GM21381 (cell line): ENCODE measurements around the gene PDCD6IP.

Experiments
- ATAC-seq: cut with Tn5 transposase; IDR thresholded peaks from one replicate; pipeline ENCODE4 v1.9.1; 2021; ENCODE audit warnings: mild to moderate bottlenecking, moderate library complexity; ENCODE audit not compliant: unreplicated experiment

PDCD6IP gene

DNA sequence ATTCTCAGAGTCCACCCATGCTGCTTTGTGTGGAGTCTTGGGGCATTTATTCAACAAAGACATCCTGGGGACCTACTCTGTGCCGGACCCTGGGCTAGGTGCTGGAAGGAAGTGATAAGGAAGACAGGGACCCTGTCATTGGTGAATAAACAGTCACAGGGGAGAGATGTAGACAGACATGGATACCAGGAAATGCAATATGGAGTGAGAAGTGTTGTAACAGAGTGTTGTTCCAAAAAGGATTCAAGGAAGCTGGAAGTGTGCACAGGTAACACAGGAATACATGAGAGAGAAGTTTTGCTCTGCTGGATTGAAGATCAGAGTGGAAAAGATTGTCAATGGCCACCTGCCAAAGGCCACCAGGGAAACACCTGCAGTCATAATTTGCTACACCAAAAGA is 89.0 kb downstream of the PDCD6IP start:
- ATAC-seq = no peak

DNA sequence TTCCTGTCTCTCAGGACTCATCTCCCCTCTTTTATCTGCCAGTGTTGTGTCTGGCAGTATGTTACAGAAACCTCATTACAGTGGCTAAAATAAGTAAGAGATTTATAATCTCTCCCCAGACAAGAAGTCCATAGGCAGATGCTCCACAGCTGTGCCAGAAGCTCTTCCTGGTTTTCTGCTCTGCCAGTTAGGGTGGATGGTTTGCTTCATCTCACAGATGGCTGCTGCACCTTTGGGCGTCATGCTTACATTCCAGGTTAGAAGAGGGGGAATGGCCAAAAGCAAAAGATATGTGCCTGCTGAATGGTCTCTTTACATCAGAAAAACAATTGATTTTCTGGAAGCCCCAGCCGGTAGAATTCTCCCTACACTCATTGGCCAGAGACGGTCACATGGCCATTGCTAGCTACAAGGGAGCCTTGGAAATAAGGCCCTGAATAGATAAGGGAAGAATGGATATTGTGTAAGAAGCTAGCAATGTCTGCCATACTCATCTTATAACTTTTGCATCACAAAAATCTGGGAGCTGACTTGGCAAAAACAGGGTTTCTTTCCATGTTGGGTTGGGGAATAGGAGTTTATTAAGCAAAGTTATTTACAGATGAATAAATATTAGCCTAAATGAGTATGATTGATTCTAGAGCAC is 91.1 kb downstream of the PDCD6IP start:
- ATAC-seq = no peak

DNA sequence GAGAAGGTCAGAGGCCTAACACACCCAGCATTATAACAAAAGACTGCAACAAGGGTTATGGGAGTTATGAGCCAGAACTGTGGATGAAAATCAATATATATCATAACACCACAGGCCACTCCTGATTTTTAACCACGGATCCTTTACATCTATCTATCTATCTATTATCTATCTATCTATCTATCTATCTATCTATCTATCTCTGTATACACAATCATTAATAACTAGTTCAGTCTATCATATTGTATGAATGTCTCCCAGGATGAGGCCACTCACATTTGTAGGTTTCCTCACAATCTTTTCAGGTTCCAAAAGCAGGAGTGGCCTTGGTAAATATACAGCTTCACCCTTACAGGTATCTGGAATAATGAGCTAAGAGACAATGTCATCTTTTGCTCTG is 94.2 kb downstream of the PDCD6IP start:
- no peak for ATAC-seq

DNA sequence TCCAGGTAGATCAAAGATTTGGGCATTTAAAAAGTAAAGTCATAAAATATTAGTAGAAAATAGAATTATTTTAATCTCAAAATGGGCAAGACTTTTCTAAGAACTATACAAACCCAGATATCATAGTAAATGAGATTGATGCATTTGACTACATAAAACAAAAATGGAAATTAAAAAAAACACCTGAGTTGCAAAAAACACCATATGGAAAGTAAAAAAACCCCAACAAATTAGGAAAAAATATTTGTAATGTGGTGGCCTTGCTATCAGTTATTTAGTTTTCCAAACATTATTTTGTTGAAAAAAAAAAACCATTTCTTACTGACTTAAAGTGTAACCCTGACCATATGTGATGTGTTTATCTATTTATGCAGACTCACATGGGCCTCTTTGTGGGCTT is 97.2 kb downstream of the PDCD6IP start:
- ATAC-seq = no peak

DNA sequence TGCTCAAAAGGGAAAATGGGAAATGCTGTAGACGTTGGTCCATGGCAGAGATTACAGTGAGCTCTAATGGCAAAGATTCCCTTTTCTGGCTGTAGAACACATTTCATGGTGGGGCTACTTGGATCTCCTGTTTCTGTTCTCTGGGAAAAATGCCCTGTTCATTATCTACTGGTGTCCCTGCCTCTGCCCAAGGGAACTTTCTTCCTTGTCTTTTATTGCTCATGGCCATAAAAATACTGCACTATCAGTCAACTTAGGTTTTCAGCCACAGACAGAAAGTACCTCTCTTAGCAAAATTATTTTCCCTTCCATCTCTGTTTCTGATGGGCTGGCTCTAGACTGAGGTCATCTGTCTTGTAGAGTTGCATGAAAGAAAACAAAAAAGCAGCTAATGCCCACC is 98.9 kb downstream of the PDCD6IP start:
- ATAC-seq = no peak

DNA sequence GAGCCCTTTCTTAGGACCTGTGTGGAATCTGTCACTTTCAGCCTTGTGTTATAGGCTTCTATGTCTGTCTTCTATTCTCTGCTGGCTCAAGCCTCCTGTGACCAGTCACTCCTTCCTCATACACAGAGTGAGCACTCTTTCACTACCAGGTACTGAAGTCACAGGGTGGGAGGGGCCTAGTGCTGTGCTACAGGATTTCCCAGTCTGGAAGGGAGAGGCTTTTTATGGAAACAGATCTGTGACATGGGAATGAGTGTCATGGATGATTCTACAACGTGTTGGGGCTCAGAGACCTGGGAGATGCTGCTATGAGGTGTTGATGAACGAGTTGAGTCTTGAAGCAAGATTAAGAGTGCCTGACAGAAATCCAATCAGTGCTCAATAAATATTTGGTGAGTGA is 100.5 kb downstream of the PDCD6IP start:
- no peak for ATAC-seq

DNA sequence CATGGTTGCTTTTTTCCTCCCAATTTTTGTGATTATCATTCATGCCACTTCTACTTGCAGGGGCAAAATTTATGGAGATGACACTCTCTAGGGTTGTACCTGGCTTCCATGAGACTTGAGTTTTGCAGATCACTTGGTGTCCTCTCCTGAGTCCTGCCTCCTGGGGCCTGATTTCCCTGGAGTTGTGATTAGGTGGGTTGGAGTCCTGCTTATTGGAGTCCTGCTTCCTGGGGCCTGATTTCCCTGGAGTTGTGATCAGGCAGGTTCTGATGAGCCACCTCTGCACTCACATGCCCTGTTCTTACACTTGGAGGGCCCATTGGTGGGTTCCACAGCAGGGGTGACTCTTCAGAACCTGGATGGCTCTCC is 102.0 kb downstream of the PDCD6IP start:
- ATAC-seq = no peak

DNA sequence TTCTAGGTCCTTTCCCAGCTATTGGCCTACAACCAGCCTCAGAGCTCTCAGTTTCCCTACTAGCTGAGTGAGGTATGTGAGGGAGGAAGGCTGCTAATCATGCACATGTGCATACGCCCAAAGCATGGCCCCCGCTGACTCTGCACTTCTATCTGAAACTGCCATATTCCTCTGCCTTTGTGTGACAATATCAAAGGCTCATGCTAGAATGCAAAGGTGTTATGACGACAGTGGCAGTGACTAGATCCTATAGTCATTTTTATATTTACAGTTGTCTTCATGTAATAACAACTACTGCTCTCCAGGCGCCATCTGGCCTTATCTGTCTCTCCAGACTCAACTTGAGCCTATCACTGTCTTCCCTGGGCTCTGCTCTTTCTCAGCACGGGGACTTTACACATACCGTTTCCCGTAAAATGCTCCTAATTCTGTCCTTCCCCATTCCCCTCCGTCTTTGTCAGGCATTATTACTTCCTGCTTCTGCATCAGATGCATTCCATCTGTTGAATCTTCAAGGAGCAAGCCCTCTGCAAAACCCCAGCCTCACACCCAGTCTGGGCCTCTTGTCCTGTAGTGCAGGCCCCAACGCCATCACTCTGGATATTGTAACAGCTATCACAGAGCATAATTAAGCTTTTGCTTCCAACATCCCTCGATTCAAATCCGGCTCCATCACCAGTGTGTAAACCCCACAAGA is 102.5 kb downstream of the PDCD6IP start:
- no peak for ATAC-seq

DNA sequence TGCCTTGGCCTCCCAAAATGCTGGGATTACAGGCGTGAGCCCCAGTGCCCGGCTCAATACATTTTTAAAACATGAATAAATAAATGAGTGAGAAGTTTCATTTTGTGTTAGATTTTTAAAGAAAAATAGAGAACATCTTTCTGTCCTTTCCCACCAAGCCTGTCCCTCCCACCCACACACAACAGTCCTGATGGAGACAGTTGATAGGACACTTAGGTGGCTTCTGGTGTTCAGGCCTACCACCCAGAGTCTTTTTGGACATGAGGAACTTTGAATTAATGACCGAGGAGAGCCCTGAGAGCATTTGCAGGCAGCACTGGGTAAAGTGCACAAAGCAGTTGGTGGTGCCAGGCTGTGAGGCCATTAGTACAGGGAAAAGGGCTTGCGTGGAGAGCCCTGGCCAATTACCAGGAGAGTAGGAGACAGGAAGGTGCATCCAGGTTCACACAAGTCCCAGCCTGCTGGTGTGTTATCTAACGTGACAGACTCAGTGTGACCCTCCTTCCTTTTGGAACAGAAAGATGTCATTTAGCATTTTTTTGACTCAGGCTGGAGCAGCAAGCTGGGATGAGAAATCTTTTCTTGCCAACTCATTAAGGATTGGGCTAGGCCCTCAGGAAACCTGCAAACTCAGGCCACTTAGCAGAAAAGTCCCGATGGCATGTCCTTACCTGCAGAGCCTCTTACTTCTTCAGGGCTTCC is 103.6 kb downstream of the PDCD6IP start:
- ATAC-seq = no peak

DNA sequence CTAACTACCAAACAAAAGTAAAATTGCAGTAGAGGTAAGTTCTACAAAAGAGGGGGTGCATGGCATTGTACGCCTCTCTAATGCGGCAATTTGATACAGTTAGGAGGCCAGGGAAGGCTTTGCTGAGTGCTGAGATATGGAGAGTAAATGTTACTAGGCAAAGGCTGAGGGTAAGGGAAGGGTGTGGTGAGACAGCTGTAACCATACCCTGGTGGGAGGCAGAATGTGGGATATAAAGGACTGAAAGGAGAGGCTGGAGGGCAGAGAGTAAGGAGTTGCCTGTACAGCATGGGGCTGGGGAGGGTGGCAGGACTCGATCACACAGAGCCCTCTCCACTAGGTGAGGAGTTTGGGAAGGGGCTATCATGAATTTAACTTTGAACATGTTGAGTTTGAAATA is 106.3 kb downstream of the PDCD6IP start:
- ATAC-seq = no peak

DNA sequence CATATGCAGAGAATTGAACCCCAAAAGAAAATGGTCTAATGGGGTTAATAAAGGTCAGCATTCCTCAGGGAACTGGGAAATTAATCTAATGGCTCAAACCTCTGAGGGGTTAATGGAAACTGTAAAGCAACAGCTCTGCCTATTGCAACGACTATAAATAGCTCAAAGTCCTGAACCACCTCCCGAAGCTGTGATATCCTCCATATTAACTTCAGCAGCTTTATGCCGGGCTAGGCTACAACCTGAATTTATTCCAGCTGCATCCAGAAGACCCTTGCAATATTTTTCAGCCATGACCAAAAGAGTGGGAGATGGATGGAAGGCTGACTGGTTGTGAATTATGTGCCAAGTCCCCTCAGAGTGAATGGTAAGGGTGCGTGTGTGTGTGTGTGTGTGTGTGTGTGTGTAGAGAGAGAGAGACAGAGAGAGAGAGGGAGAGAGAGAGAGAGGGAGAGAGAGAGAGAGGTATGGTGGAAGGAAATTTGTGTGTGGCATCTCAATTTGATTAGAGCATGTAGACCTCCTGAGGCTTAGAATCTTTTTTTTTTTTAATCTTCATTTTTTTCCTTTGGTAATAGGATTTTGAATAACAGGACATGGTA is 109.9 kb downstream of the PDCD6IP start:
- no peak for ATAC-seq

DNA sequence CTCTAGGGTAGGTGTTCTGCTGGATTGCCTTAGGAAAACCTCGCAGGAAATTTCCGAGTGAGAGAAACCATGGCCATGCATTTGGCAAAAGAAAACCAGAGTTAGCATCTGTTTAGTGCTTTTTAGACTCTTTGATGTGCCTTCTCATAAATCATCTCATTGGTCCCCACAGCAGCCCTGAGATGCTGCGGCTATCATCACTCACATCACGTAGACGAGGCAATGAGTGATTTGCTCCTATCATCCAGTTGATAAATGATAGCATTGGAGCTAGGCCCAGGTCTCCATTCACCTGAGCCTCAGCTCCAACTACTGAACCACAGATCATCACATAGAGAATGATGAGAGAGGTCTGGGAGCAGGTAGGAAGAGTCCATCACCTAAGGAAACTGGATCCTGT is 111.1 kb downstream of the PDCD6IP start:
- no peak for ATAC-seq

DNA sequence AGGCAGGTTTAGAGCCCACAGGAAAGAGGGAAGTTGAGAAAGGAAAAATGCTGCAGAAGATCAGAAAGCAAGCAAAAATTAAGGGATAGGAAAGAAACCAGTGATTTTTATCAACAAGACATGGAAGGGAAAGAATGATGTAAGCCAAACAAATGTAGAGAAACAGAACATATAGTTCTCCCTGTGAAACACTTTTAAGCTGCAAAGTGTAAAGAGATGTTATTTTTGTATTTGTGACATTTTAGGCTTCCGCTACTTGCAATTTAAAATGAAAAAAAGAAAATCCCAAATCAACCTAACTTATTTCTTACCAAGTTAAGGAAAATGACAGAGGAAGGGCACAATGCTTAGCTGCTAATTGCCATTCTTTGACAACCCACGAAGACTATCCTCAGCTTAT is 111.6 kb downstream of the PDCD6IP start:
- no peak for ATAC-seq

DNA sequence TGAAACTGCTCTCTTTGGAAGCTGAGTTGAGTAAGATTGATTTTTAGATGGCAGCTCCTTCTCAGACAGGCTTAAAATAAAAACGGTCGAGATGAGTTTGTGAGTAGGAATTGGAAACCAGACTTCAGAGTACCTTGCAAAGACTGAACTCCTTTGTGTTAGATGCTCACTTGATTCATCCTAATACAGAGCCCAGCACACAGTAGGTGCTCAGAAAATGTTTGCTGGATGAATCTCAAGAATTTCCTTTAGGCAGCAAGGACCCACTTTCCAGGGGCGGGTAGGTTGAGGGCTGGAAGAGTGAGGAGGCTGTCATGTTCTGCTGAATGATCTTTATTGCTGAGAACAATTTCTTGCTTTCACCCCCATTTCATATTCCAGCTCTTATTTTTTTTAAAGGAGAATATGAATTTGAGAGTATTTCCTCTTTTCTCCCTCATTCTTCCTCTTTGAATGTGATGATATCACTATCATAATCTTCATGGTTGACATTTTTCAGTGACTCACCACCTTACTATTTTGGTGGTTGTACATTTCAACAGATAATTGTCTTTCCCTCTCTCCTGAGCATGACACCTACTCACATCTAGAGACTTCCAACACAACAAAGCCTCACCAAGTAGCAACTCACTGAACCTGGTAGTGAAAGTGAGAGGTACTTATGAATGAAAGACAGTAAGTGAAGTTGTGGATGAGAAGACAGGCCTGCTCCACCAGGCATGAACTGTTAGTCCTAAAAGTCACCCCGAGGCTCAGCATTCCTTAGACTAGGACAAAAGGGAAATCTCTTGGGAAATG is 113.3 kb downstream of the PDCD6IP start:
- no peak for ATAC-seq

DNA sequence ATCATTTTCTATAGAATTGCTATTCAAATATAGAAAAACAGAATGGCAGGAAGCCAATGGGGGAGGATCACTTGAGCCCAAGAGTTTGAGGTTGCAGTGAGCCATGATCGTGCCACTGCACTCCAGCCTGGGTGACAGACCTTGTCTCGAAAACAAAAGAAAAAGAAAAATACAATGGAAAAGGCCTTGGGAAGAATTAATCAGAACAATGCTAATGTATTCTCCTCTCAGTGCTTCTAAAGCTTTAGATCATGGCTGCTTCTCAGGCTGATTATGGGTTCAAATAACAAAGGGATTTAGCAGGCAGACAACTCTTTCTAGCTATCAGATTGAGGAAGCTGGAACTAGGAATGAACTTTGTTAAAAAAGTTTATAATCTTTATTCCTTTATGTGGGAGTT is 115.8 kb downstream of the PDCD6IP start:
- no peak for ATAC-seq

DNA sequence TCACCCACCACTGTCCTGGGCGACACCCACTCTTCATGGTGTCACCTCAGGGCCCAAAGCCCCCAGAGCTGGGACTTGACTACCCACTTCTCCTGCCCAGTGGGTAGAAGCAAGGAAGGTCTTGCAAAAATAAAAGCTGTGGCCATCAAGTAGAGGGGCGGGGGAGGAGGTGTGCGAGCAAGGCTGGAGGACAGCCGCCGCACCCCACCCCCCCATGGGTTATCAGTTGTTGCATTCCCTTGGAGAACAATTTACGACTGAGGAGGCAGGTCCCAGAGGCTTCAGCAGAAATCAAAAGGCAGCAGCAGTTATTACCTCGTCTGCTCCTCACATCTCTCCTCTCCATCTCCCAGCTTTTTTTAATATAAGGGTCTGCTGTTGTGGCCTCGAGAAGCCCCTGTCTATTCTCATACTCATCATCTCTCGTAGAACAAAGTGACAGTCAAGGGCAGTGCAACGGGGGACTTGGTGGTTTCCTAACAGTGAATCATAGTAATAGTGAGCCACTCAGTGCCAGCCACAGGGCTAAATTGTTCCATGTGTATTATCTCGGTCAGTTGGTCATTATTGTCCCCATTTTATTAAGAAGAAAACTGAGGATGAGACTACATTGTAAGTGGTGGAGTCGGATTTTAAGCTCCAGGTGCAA is 116.4 kb downstream of the PDCD6IP start:
- no peak for ATAC-seq

DNA sequence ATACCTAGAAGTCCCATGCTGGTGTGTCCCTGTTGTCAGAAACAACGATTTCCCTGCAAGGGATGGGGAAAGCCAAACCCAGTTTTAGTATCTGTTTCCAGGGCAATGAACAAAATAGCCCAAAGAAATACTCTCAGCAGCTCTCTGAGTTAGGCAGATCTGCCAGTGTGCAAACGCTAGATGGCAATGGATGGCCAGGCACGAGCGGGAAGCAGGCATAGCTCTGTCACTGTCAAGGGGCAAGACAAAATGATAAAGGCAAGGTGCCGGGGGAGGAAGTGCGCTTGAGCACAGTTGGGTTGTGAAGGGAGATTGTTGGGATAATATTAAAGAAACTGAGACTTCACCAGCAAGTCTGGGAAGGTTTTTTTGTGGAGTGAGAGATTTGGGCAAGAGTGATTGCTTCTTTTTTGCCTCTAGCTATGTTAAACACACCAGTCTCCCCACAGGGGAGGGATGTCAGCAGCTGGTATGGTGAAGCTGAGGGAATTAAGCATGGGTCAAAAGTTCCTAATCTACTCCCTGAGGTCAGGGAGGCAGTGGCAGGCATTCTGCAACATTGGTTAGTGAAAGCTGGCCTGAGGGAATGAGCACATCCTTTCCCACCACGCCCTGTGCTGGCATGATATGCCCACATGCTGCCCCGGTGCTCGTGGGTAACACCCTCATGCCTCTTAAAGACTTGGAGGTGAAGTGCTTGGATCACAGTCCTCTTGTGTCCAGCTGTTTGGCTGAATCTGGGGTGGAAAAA is 117.5 kb downstream of the PDCD6IP start:
- peak; percentile 52 for ATAC-seq

DNA sequence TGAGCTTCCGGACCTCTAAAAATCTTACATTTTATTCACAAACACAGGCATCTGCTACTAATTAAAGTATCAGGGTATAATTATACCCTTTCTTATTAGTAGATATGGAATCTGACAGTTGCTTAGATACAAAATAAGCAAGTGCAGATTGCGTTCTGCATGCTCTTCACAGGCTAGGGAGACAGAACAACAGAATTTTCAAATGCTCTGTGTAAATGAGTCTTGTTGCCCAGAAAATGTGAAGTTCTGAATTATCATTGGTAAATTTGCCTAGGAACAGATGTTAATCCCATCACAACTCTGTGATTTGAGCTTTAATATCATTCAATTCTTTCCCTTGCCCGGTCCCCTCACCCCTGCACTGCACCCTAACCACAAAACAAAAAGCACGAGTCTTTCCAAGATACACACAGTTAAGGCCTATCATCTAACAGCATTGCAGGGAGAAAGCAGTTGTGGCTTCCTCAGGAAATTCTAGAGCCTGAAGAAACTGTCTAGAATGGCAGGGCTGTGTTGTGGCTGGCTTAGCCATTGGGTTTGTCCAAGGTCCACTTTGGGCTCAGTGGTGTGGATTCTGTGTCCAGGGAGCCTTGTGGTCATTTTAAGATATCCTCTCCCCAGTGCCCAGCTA is 119.8 kb downstream of the PDCD6IP start:
- ATAC-seq = no peak
